K562 (cell line): ENCODE data around the gene PDE2A. TPM values are rescaled to one million over a fixed set of nuclear protein-coding genes. Genes with fewer than 3 reads are reported as not detected.

ENCODE experiments used
- CBX3 ChIP-seq, 2 experiments: IDR thresholded peaks; 1 replicate in 1 of 2; 2 replicates in 1 of 2; pipeline ENCODE4 v1.6.1; 2012; ENCODE audit warnings: inconsistent platforms in 2 of 2, low read length in 2 of 2, borderline replicate concordance in 1 of 2, control low read depth in 1 of 2
- COPS2 ChIP-seq: fragments of 450-650 bp; conservative IDR thresholded peaks from 2 replicates; pipeline ENCODE4 v1.6.1; 2016; ENCODE audit warnings: mild to moderate bottlenecking, moderate library complexity
- ELF1 ChIP-seq: fragments of 200-800 bp; sonication (Bioruptor generic); IDR thresholded peaks from 2 replicates; pipeline ENCODE4 v1.6.1; 2016; ENCODE audit warnings: missing genetic modification characterization, missing compliant biosample characterization
- GTF2A2 ChIP-seq: IDR thresholded peaks from 2 replicates; pipeline ENCODE4 v1.6.1; 2016; ENCODE audit warnings: mild to moderate bottlenecking, missing genetic modification characterization, missing compliant biosample characterization
- HDAC1 ChIP-seq, 2 experiments: fragments of 450-650 bp; IDR thresholded peaks; 2 replicates each; pipeline ENCODE4 v1.6.1; 2016 to 2017; ENCODE audit warnings: inconsistent platforms in 1 of 2, mild to moderate bottlenecking in 1 of 2, moderate library complexity in 1 of 2
- HMG20A ChIP-seq: fragments of 450-650 bp; formaldehyde crosslinking; conservative IDR thresholded peaks from 2 replicates; pipeline ENCODE4 v1.4.0; 2020; ENCODE audit warnings: mild to moderate bottlenecking, mixed read lengths
- KDM4B ChIP-seq, 2 experiments: fragments of 450-650 bp in 1 of 2; sonication (generic) in 1 of 2; IDR thresholded peaks; 2 replicates each; pipeline ENCODE4 v1.6.1; 2016 to 2017; ENCODE audit warnings: borderline replicate concordance in 2 of 2, antibody characterized with exemption in 1 of 2, low read depth in 1 of 2, mild to moderate bottlenecking in 1 of 2
- MEIS2 ChIP-seq: fragments of 450-650 bp; IDR thresholded peaks from 2 replicates; pipeline ENCODE4 v1.6.1; 2014; ENCODE audit warnings: mild to moderate bottlenecking; ENCODE audit not compliant: partially characterized antibody
- MYBL2 ChIP-seq, 2 experiments: fragments of 450-650 bp in 1 of 2; sonication (generic) in 1 of 2; formaldehyde crosslinking in 1 of 2; IDR thresholded peaks; 2 replicates each; pipeline versions ENCODE4 v1.6.1 to v1.8.1; 2017 to 2022; ENCODE audit warnings: borderline replicate concordance in 1 of 2, inconsistent platforms in 1 of 2, low read depth in 1 of 2, mild to moderate bottlenecking in 1 of 2, missing genetic modification reagents in 1 of 2, moderate library complexity in 1 of 2
- NFE2L1 ChIP-seq: fragments of 450-650 bp; IDR thresholded peaks from 2 replicates; pipeline ENCODE4 v1.6.1; 2016; ENCODE audit warnings: missing genetic modification characterization, low read depth, mild to moderate bottlenecking, missing compliant biosample characterization, moderate library complexity, borderline replicate concordance
- PHF8 ChIP-seq: fragments of 200-600 bp; sonication (generic); IDR thresholded peaks from 2 replicates; pipeline ENCODE4 v1.6.1; 2012; ENCODE audit warnings: mixed run types, mild to moderate bottlenecking, inconsistent platforms, low read length, moderate library complexity, borderline replicate concordance
- PHTF2 ChIP-seq: fragments of 250-450 bp; sonication (Bioruptor Pico); IDR thresholded peaks from 2 replicates; pipeline ENCODE4 v1.5.0; 2021; ENCODE audit warnings: mild to moderate bottlenecking
- PKNOX1 ChIP-seq: fragments of 450-650 bp; IDR thresholded peaks from 2 replicates; pipeline ENCODE4 v1.6.1; 2016
- PRPF4 ChIP-seq: fragments of 200-400 bp; formaldehyde crosslinking; IDR thresholded peaks from one replicate; pipeline ENCODE4 v1.6.1; 2017; ENCODE audit warnings: low read length, low read depth, mild to moderate bottlenecking; ENCODE audit not compliant: insufficient read depth, poor library complexity, severe bottlenecking
- THAP7 ChIP-seq: fragments of 250-450 bp; sonication (Bioruptor Pico); IDR thresholded peaks from 2 replicates; pipeline ENCODE4 v1.5.0; 2021
- TRIM24 ChIP-seq, 2 experiments: fragments of 450-650 bp; IDR thresholded peaks; 2 replicates each; pipeline ENCODE4 v1.6.1; 2016
- ZBTB1 ChIP-seq: sonication (generic); formaldehyde crosslinking; IDR thresholded peaks from 2 replicates; pipeline ENCODE4 v1.8.1; 2023; ENCODE audit warnings: missing genetic modification reagents, low read depth, mild to moderate bottlenecking, borderline replicate concordance
- ZNF124 ChIP-seq: sonication (generic); formaldehyde crosslinking; IDR thresholded peaks from 2 replicates; pipeline ENCODE4 v1.8.1; 2022; ENCODE audit warnings: missing genetic modification reagents
- ZNF384 ChIP-seq: IDR thresholded peaks from 2 replicates; pipeline ENCODE4 v1.6.1; 2012; ENCODE audit warnings: low read depth, low read length, improper control_type of control experiment
- ZNF696 ChIP-seq: fragments of 250-450 bp; sonication (Bioruptor Pico); conservative IDR thresholded peaks from 2 replicates; pipeline ENCODE4 v1.4.0; 2020; ENCODE audit warnings: mild to moderate bottlenecking, moderate library complexity
- ZSCAN32 ChIP-seq: fragments of 450-650 bp; formaldehyde crosslinking; IDR thresholded peaks from 2 replicates; pipeline ENCODE4 v1.4.0; 2020; ENCODE audit warnings: mild to moderate bottlenecking, moderate library complexity
- polyA plus RNA-seq, 8 experiments: library from polyadenylated mRNA; depleted of rRNA in 4 of 8; stranded (reverse) in 5 of 8; unstranded in 3 of 8; fragments of >200 nt; fragmentation: Nextera tagmentation in 2 of 8; fragmentation: Illumina TruSeq in 1 of 8; extraction: Ambion mirVana in 2 of 8; extraction: Trizol in 1 of 8; gene quantifications; 2 replicates each; pipeline versions ENCODE4 v1.2.1 to v1.2.3, GENCODE V29; 2011 to 2014; ENCODE audit warnings: inconsistent platforms in 1 of 8, missing spikeins in 1 of 8
- total RNA-seq, 7 experiments: library from RNA; depleted of rRNA in 6 of 7; stranded (reverse); fragments of >200 nt in 6 of 7; fragmentation: Illumina TruSeq in 2 of 7; extraction: Trizol in 2 of 7; gene quantifications; 2 replicates each; pipeline versions ENCODE4 v1.2.1 to v1.2.3, GENCODE V29; 2011 to 2021; ENCODE audit warnings: low replicate concordance in 1 of 7
- TF ChIP-seq, protein P1 (sequence below): fragments of 250-450 bp; sonication (Bioruptor Pico); IDR thresholded peaks from 2 replicates; pipeline ENCODE4 v1.5.0; 2020; ENCODE audit warnings: mild to moderate bottlenecking
- TF ChIP-seq, protein P2 (sequence below): fragments of 250-450 bp; sonication (Bioruptor Pico); IDR thresholded peaks from 2 replicates; pipeline ENCODE4 v1.5.0; 2021

PDE2A gene
- total and polyA plus RNA-seq, 9 of the 15 experiments (the other 6 are each of a cell fraction or from before 2014, with no cell fraction given): 0.07 to 15.2 (median 1.6) TPM; not detected in 1

- TF ChIP-seq MEIS2 (no peak), CBX3 (IDR thresholded peaks at IDR 0.05; ENCODE audit: borderline replicate concordance in 1 of 2, low read length in 2 of 2) (0 out of 3 replicates have a peak, but pooled peaks of 1 of the 2 experiments have one; percentile 45), ELF1 (tag) (no peak), PHTF2 (CRISPR knock-in tag) (no peak), COPS2 (no peak), KDM4B (IDR thresholded peaks at IDR 0.05; ENCODE audit: borderline replicate concordance in 2 of 2, low read depth in 1 of 2) (no peak), NFE2L1 (no peak), PRPF4 (no peak), MYBL2 (IDR thresholded peaks at IDR 0.05; ENCODE audit: low read depth) (no peak), MYBL2 (CRISPR knock-in tag; IDR thresholded peaks at IDR 0.05; ENCODE audit: borderline replicate concordance) (no peak), PHF8 (no peak), ZNF124 (CRISPR knock-in tag) (no peak), ZSCAN32 (CRISPR knock-in tag) (no peak), TRIM24 (IDR thresholded peaks at IDR 0.05) (peak; percentile 41 to 63; a peak in 2 of 4 replicates), THAP7 (no peak), ZBTB1 (CRISPR knock-in tag) (no peak), HDAC1 (IDR thresholded peaks at IDR 0.05) (peak in 1 of 2 experiments; percentile 53; a peak in 2 of 4 replicates), ZNF696 (CRISPR knock-in tag) (no peak), PKNOX1 (no peak; the same call in 1 of the 2 replicates), HMG20A (no peak), ZNF384 (no peak), GTF2A2 (no peak)
- TF ChIP-seq, protein P1, sequence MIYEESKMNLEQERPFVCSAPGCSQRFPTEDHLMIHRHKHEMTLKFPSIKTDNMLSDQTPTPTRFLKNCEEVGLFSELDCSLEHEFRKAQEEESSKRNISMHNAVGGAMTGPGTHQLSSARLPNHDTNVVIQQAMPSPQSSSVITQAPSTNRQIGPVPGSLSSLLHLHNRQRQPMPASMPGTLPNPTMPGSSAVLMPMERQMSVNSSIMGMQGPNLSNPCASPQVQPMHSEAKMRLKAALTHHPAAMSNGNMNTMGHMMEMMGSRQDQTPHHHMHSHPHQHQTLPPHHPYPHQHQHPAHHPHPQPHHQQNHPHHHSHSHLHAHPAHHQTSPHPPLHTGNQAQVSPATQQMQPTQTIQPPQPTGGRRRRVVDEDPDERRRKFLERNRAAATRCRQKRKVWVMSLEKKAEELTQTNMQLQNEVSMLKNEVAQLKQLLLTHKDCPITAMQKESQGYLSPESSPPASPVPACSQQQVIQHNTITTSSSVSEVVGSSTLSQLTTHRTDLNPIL (CRISPR knock-in tag): no peak
- TF ChIP-seq, protein P2, sequence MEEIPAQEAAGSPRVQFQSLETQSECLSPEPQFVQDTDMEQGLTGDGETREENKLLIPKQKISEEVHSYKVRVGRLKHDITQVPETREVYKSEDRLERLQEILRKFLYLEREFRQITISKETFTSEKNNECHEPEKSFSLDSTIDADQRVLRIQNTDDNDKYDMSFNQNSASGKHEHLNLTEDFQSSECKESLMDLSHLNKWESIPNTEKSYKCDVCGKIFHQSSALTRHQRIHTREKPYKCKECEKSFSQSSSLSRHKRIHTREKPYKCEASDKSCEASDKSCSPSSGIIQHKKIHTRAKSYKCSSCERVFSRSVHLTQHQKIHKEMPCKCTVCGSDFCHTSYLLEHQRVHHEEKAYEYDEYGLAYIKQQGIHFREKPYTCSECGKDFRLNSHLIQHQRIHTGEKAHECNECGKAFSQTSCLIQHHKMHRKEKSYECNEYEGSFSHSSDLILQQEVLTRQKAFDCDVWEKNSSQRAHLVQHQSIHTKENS: no peak
These were observed 42.2 kb downstream of the PDE2A start (continued) for GRCh38 chr11:72631806-72632731.
